LNCaP clone FGC (cell line): ENCODE results near the gene TMEM242.

Source experiments
- DNase-seq: peaks from one replicate; pipeline ENCODE4 v3.0.0-alpha.2; 2011; ENCODE audit warnings: low read depth
- H3K4me3 ChIP-seq: 2 replicates; pipeline ENCODE4 v1.5.1; 2011; ENCODE audit warnings: mild to moderate bottlenecking, low read depth, low read length, control low read depth
- CTCF ChIP-seq: IDR thresholded peaks from 2 replicates; pipeline ENCODE4 v1.5.1; 2012; ENCODE audit warnings: mild to moderate bottlenecking; ENCODE audit not compliant: control insufficient read depth, insufficient read depth; ENCODE audit errors: extremely low read depth

TMEM242 gene

GRCh38 chr6:157302736-157303135 is 20.6 kb downstream of the TMEM242 start:
- no peak for DNase-seq

GRCh38 chr6:157300436-157300835 is 22.9 kb downstream of the TMEM242 start:
- no peak for DNase-seq
- no peak overlapping the region for H3K4me3 ChIP-seq
- TF ChIP-seq CTCF: no peak

More at GRCh38 chr6:157302736-157303135, 20.6 kb downstream of the TMEM242 start:
- H3K4me3 ChIP-seq: no peak overlapping the region
- no peak for TF ChIP-seq CTCF

- TF ChIP-seq CTCF: no peak
- H3K4me3 ChIP-seq: no peak overlapping the region
- DNase-seq: no peak
Observed at GRCh38 chr6:157300006-157300405, 23.3 kb downstream of the TMEM242 start.

GRCh38 chr6:157298216-157298724 is 25.0 kb downstream of the TMEM242 start:
- H3K4me3 ChIP-seq: no peak overlapping the region
- TF ChIP-seq CTCF: no peak
- no peak for DNase-seq

- H3K4me3 ChIP-seq: no peak overlapping the region
- no peak for DNase-seq
- no peak for TF ChIP-seq CTCF
Observed at GRCh38 chr6:157294654-157295053, 28.7 kb downstream of the TMEM242 start.

GRCh38 chr6:157293780-157294179 is 29.5 kb downstream of the TMEM242 start:
- H3K4me3 ChIP-seq: no peak overlapping the region
- TF ChIP-seq CTCF: no peak
- no peak for DNase-seq

GRCh38 chr6:157292202-157292601 is 31.1 kb downstream of the TMEM242 start:
- TF ChIP-seq CTCF: no peak
- no peak for DNase-seq
- no peak overlapping the region for H3K4me3 ChIP-seq
